IPS-20b (cell line): ENCODE measurements around the gene CDH8.
"Not testable (repeated sequence)": the region's sequence is repeated elsewhere in the genome, so short reads cannot be mapped to it uniquely, and the experiment has no call there.

ENCODE experiments used
- H3K27ac ChIP-seq: one replicate; pipeline ENCODE4 v1.5.1; 2013; ENCODE audit warnings: low read length
- H3K27me3 ChIP-seq: 2 replicates; pipeline ENCODE4 v1.6.1; 2013; ENCODE audit warnings: mild to moderate bottlenecking, low read length, inconsistent platforms; ENCODE audit not compliant: insufficient read depth
- H3K36me3 ChIP-seq: 2 replicates; pipeline ENCODE4 v1.6.1; 2013; ENCODE audit warnings: low read depth, mild to moderate bottlenecking, inconsistent platforms, low read length, moderate library complexity; ENCODE audit not compliant: insufficient read depth
- H3K4me1 ChIP-seq: 2 replicates; pipeline ENCODE4 v1.6.1; 2013; ENCODE audit warnings: mild to moderate bottlenecking, control low read depth, inconsistent platforms, low read length, moderate library complexity; ENCODE audit not compliant: insufficient read depth
- H3K4me3 ChIP-seq: 2 replicates; pipeline ENCODE4 v1.5.1; 2013; ENCODE audit warnings: mild to moderate bottlenecking, low read length, inconsistent platforms
- H3K9ac ChIP-seq: 2 replicates; pipeline ENCODE4 v1.6.1; 2013; ENCODE audit warnings: low read depth, mild to moderate bottlenecking, inconsistent platforms, low read length, moderate library complexity
- H3K9me3 ChIP-seq: 2 replicates; pipeline ENCODE4 v1.6.1; 2013; ENCODE audit warnings: mild to moderate bottlenecking, low read depth, low read length, inconsistent platforms; ENCODE audit not compliant: insufficient read depth

CDH8 gene

DNA sequence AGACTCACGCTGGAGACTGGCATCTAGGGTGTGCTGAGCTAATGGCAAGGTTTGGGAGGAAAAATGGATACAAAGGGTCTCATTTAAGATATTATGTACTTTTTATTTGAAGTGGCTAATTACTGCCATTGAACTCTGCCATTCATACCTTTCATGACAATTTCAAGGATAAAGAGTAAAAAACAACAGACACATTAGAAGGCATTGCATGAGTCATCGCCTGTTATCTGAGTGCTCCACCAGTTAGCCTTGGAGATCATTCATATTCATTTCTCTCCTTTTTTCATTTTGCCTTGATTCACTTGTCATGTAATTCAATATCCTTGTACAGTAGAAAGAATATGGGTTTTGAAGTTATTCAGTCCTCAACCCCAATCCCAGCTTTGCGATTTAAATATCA is 109.5 kb downstream of the CDH8 start:
- H3K36me3 ChIP-seq, result no peaks in the 10 kb centered on the region

DNA sequence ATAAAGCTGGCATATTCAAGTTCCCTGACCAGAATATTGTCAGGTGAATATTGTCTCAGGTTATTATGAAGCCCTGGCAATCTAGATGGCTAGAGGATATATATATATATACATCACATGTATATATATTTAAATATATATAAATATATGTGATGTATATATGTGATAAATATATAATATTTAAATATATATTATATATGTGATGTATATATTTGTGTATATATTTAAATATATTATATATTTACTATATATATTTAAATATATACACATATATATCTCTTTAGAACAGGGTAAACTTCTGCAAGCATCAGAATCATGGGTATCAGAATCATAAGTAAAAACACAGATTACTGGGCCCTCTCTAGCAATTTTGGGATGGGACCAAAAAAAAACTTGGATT is 112.6 kb downstream of the CDH8 start:
- H3K36me3 ChIP-seq, result no peaks in the 10 kb centered on the region

More for the DNA sequence above, 109.5 kb downstream of the CDH8 start:
- H3K4me1 ChIP-seq, result no peaks in the 10 kb centered on the region; the same call in 1 of the 2 replicates
- H3K27me3 ChIP-seq, result no peaks in the 10 kb centered on the region
- H3K9ac ChIP-seq, result no peak overlapping the region
- H3K9me3 ChIP-seq, result no peaks in the 10 kb centered on the region
- no peak overlapping the region for H3K27ac ChIP-seq
- no peak overlapping the region for H3K4me3 ChIP-seq

GRCh38 chr16:61921373-61921772 is 114.9 kb downstream of the CDH8 start:
- Histone ChIP-seq H3K4me1 (no peaks in the 10 kb centered on the region), H3K4me3 (no peak overlapping the region), H3K9me3 (no peaks in the 10 kb centered on the region), H3K27me3 (no peaks in the 10 kb centered on the region), H3K36me3 (no peaks in the 10 kb centered on the region), H3K9ac (no peak overlapping the region), H3K27ac (no peak overlapping the region)

More for the DNA sequence above, 112.6 kb downstream of the CDH8 start:
- Histone ChIP-seq H3K4me3 (no peak overlapping the region), H3K4me1 (no peaks in the 10 kb centered on the region; the same call in 1 of the 2 replicates), H3K9me3 (no peaks in the 10 kb centered on the region), H3K9ac (no peak overlapping the region), H3K27ac (no peak overlapping the region), H3K27me3 (no peaks in the 10 kb centered on the region)

- not testable (repeated sequence) for H3K27ac ChIP-seq, H3K4me1 ChIP-seq, H3K9ac ChIP-seq, H3K9me3 ChIP-seq, H3K27me3 ChIP-seq, H3K36me3 ChIP-seq
- peak overlapping the region; percentile 7; the same call in 1 of the 2 replicates for H3K4me3 ChIP-seq
Measured at GRCh38 chr16:61917865-61918826, 118.1 kb downstream of the CDH8 start.

DNA sequence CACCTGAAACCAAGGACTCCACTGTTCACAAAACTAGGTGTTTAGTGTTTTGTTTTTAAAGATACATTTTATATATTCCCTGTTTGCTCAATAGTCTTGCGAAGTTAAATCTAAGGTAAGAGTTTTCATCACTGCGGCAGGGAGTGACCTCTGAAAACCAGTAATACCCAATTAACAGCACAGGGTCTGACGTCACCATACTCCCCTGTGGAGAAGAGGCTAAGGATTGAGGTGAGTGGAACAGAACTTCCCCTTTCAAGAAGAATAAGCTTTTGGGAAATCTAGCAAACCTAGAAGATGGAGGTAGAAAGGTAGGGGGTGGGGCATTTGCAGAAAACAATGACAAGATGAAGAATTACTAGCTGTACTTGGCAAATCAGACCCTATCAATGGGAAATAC is 120.7 kb downstream of the CDH8 start:
- Histone ChIP-seq H3K4me3 (no peak overlapping the region), H3K9me3 (no peaks in the 10 kb centered on the region), H3K9ac (no peak overlapping the region), H3K27me3 (no peaks in the 10 kb centered on the region), H3K36me3 (no peaks in the 10 kb centered on the region), H3K27ac (no peak overlapping the region), H3K4me1 (no peaks in the 10 kb centered on the region)

- no peak overlapping the region for H3K27ac ChIP-seq
- peaks cover 7% of the 10 kb centered on the region for H3K9me3 ChIP-seq
- no peaks in the 10 kb centered on the region for H3K4me1 ChIP-seq
- H3K4me3 ChIP-seq, result no peak overlapping the region
- no peak overlapping the region for H3K9ac ChIP-seq
- no peaks in the 10 kb centered on the region for H3K27me3 ChIP-seq
- no peaks in the 10 kb centered on the region for H3K36me3 ChIP-seq
Measured at GRCh38 chr16:61909074-61909473, 127.2 kb downstream of the CDH8 start.

GRCh38 chr16:61908426-61908825 is 127.8 kb downstream of the CDH8 start:
- Histone ChIP-seq H3K36me3 (no peaks in the 10 kb centered on the region), H3K9ac (no peak overlapping the region), H3K9me3 (peaks cover 7% of the 10 kb centered on the region), H3K27ac (no peak overlapping the region), H3K4me1 (no peaks in the 10 kb centered on the region), H3K27me3 (no peaks in the 10 kb centered on the region), H3K4me3 (no peak overlapping the region)

DNA sequence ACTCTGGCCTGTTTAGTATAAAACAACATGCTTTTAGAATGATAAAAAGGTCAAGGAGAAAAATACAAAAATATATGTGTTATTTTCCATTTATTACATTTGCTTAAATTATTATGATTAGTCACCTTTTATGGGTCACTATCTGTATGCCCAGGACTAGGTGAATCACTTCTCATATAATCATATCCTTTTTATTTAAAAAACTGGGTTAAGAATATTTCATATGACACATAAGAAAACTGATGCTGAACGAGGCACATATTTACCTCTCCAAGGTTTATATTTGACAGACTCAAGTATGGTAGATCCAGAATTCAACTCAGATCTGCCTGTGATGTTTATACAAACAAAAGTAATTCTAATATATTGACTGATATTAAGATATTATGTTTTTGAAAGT is 134.5 kb downstream of the CDH8 start:
- Histone ChIP-seq H3K27me3 (no peaks in the 10 kb centered on the region), H3K9me3 (peaks cover 7% of the 10 kb centered on the region), H3K9ac (no peak overlapping the region), H3K27ac (no peak overlapping the region), H3K4me3 (no peak overlapping the region), H3K4me1 (no peaks in the 10 kb centered on the region), H3K36me3 (no peaks in the 10 kb centered on the region)

DNA sequence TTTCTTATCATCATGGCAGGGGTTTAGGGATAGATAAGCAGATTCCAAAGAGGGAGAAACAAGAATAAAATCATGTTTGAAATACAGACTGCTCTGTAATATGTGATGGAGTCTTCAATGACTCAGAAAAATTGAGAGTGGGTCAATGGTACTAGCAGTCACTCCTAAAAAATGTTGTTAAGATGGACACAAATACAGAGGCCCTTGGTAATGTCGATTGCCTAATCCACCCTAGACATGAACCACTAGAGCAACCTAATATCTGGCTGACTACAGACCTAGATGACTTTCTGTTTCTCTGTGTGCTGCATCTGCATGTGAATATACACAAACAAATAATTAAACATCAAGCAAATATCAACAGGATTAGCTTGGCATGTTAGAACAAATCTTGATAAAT is 135.8 kb downstream of the CDH8 start:
- Histone ChIP-seq H3K9me3 (peaks cover 7% of the 10 kb centered on the region), H3K9ac (no peak overlapping the region), H3K27ac (no peak overlapping the region), H3K4me1 (no peaks in the 10 kb centered on the region), H3K36me3 (no peaks in the 10 kb centered on the region), H3K27me3 (no peaks in the 10 kb centered on the region), H3K4me3 (no peak overlapping the region)

- Histone ChIP-seq H3K36me3 (no peaks in the 10 kb centered on the region), H3K27ac (no peak overlapping the region), H3K4me3 (no peak overlapping the region), H3K9me3 (no peaks in the 10 kb centered on the region), H3K9ac (no peak overlapping the region), H3K27me3 (no peaks in the 10 kb centered on the region), H3K4me1 (no peaks in the 10 kb centered on the region)
Measured at GRCh38 chr16:61897657-61898056, 138.6 kb downstream of the CDH8 start.

GRCh38 chr16:61892531-61892930 is 143.7 kb downstream of the CDH8 start:
- H3K27ac ChIP-seq, result no peak overlapping the region
- no peak overlapping the region for H3K9ac ChIP-seq
- peaks cover 3% of the 10 kb centered on the region; the same call in 1 of the 2 replicates for H3K4me1 ChIP-seq
- no peaks in the 10 kb centered on the region for H3K27me3 ChIP-seq
- no peaks in the 10 kb centered on the region for H3K36me3 ChIP-seq
- H3K9me3 ChIP-seq, result no peaks in the 10 kb centered on the region
- no peak overlapping the region for H3K4me3 ChIP-seq

- Histone ChIP-seq H3K27ac (no peak overlapping the region), H3K36me3 (no peaks in the 10 kb centered on the region), H3K4me1 (peaks cover 3% of the 10 kb centered on the region; the same call in 1 of the 2 replicates), H3K4me3 (no peak overlapping the region), H3K9ac (no peak overlapping the region), H3K9me3 (no peaks in the 10 kb centered on the region), H3K27me3 (no peaks in the 10 kb centered on the region)
Measured at GRCh38 chr16:61891460-61891859, 144.8 kb downstream of the CDH8 start.
